H1 (cell line): ENCODE results near the gene NXPH1.

ENCODE experiments used
- CHD2 ChIP-seq: IDR thresholded peaks from 2 replicates; pipeline ENCODE4 v1.6.1; 2012; ENCODE audit warnings: low read length, improper control_type of control experiment
- EP300 ChIP-seq, 2 experiments: IDR thresholded peaks; 1 replicate in 1 of 2; 2 replicates in 1 of 2; pipeline ENCODE4 v1.6.1; 2011 to 2012; ENCODE audit warnings: low read depth in 2 of 2, low read length in 2 of 2, mild to moderate bottlenecking in 2 of 2, borderline replicate concordance in 1 of 2, inconsistent platforms in 1 of 2, moderate library complexity in 1 of 2
- EZH2 ChIP-seq: fragments of 200-600 bp; sonication (generic); IDR thresholded peaks from 2 replicates; pipeline ENCODE4 v1.7.1; 2012; ENCODE audit warnings: low read depth, mild to moderate bottlenecking, moderate library complexity, low read length, inconsistent platforms; ENCODE audit not compliant: severe bottlenecking
- POLR2A ChIP-seq, 2 experiments: IDR thresholded peaks; 1 replicate in 1 of 2; 2 replicates in 1 of 2; pipeline ENCODE4 v1.6.1; 2011; ENCODE audit warnings: low read depth in 2 of 2, low read length in 2 of 2, mild to moderate bottlenecking in 2 of 2; ENCODE audit errors: control extremely low read depth in 1 of 2
- POLR2AphosphoS5 ChIP-seq: IDR thresholded peaks from 2 replicates; pipeline ENCODE4 v1.6.1; 2011; ENCODE audit warnings: low read depth, low read length
- RFX5 ChIP-seq: IDR thresholded peaks from 2 replicates; pipeline ENCODE4 v1.6.1; 2011; ENCODE audit warnings: low read depth, low read length, improper control_type of control experiment, borderline replicate concordance
- SIX5 ChIP-seq: IDR thresholded peaks from 2 replicates; pipeline ENCODE4 v1.6.1; 2011; ENCODE audit warnings: mild to moderate bottlenecking, low read depth, low read length
- YY1 ChIP-seq: IDR thresholded peaks from 2 replicates; pipeline ENCODE4 v1.6.1; 2011; ENCODE audit warnings: low read depth, mild to moderate bottlenecking, low read length
- TF ChIP-seq, protein P1 (sequence below), 3 experiments: IDR thresholded peaks; 1 replicate in 2 of 3; 2 replicates in 1 of 3; pipeline versions ENCODE4 v1.5.1 to v1.6.1; 2011; ENCODE audit warnings: low read length in 3 of 3, mild to moderate bottlenecking in 3 of 3, inconsistent platforms in 2 of 3, low read depth in 1 of 3, moderate library complexity in 1 of 3; ENCODE audit not compliant: insufficient read depth in 1 of 3; ENCODE audit errors: control extremely low read depth in 1 of 3

DNA sequence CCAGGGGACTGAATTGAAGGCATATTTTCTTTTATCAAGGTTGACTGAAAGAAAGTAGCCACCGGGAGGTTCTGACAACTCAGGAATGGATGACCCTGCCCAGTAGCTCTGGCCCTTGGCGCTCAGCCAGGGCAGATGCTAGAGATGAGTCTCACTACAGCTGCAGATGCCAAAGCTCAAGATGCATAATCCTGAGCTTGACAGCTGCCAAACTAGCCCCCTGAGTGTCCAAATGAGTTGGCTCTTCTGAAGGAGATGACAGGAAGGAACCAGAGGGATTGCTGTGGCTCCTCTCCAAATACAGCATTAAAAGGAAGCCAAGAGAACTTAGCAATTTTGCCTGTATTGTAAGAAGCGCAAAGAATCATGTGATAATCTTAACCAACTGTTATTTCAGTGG is 78.4 kb downstream of the NXPH1 start:
- TF ChIP-seq POLR2AphosphoS5 (no peak), RFX5 (no peak), EZH2 (no peak), YY1 (no peak), SIX5 (no peak), EP300 (IDR thresholded peaks at IDR 0.05; ENCODE audit: borderline replicate concordance in 1 of 2, low read depth in 2 of 2, low read length in 2 of 2) (no peak), POLR2A (IDR thresholded peaks at IDR 0.05; ENCODE audit: control extremely low read depth in 1 of 2, low read depth in 2 of 2, low read length in 2 of 2) (no peak), CHD2 (no peak)
- TF ChIP-seq, protein P1, sequence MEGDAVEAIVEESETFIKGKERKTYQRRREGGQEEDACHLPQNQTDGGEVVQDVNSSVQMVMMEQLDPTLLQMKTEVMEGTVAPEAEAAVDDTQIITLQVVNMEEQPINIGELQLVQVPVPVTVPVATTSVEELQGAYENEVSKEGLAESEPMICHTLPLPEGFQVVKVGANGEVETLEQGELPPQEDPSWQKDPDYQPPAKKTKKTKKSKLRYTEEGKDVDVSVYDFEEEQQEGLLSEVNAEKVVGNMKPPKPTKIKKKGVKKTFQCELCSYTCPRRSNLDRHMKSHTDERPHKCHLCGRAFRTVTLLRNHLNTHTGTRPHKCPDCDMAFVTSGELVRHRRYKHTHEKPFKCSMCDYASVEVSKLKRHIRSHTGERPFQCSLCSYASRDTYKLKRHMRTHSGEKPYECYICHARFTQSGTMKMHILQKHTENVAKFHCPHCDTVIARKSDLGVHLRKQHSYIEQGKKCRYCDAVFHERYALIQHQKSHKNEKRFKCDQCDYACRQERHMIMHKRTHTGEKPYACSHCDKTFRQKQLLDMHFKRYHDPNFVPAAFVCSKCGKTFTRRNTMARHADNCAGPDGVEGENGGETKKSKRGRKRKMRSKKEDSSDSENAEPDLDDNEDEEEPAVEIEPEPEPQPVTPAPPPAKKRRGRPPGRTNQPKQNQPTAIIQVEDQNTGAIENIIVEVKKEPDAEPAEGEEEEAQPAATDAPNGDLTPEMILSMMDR (IDR thresholded peaks at IDR 0.05; ENCODE audit: control extremely low read depth in 1 of 3, insufficient read depth in 1 of 3, low read depth in 1 of 3, low read length in 3 of 3) = no peak
